NCI-H774 (cell line): ENCODE results near the gene OLAH.
"Not testable (repeated sequence)": the region's sequence is repeated elsewhere in the genome, so short reads cannot be mapped to it uniquely, and the experiment has no call there.

Source experiments
- DNase-seq: peaks from one replicate; lab custom pipeline; 2025; lab: John Stamatoyannopoulos, UW

The OLAH gene

DNA sequence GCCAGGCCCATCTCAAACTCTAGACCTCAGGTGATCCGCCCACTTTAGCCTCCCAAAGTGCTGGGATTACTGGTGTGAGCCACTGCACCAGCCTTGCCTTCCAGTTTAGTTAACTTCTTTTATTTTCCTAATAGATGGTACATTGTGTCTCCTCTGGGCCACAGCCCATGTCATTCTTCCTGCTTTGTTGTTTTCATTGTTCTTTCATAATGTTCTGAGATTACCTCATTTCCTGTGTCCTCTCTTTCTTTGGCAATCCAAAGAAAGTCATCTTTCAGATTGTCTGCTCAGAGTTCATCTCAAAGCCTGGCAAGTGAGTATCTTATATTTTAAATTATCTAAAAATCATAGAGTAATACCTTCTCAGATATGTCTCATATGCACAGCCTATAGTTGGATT is at the start of gene OLAH:
Gene OLAH, plus strand, starts transcription at position 270 of the 400 bp plus-strand sequence. CDS start 3,346 bp downstream, outside the sequence.
- no peak for DNase-seq

DNA sequence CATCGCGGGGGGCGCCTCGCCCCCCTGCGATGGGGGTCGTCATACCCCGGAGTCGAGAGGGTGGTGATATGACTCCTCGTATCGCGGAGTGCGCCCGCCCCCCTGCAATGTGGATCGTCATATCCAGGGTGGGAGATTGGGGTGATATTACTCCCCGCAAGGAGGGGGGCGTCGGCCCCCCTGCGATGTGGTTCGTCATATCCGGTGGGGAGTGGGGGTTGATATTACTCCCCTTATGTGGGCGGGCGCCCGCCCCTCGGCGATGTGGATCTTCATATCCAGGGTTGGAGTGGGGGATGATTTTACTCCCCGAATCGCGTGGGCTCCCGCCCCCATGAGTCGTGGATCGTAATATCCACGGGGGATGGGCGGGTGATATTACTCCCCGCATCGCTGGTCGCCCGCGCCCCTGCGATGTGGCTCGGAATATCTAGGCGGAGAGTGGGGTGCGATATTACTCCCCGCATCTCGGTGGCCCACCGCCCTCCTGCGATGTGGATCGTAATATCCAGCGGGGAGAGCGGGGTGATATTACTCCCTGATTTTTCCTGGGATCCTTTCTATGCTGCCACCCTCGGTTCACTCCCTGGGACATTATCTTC is 47.7 kb upstream of the OLAH start:
- DNase-seq, result no peak

DNA sequence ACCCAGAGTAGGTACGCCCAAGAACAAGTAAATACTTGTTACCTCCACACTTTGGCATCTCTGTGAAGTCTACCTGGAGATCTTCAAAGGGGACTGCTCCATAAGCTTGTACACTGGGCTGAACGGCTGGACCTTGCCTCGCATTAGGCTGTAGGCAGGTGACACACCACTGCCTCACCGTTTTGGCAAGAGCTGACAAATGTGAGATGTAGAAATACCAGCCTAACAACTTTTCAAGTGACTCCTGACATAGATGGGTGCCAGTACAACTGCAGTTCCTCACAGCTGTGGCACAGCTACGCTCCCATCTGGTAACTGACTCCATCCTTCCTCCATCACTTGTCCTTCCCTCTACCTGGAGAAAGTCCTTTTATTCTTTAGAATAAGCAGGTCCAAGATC is 30.2 kb upstream of the OLAH start:
- DNase-seq, result not testable (repeated sequence)

DNA sequence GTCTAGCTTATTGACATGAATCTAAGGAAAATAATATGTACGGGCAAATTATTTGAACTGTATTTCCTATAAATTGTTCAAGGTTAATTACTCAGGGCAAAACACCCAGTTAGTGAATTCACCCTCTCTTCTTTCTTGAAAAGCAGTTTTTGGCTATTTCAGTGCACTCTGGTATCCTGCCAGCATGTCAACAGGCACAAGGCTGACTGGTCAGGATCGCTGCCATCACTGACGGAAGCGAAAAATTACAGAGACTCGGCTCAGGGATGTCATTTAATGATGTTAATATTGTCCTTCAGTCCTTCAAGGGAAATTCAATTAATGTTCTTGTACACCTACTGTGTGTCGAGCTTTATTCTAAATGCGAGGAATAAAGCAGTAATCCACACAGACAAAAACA is 28.3 kb upstream of the OLAH start:
- no peak for DNase-seq

DNA sequence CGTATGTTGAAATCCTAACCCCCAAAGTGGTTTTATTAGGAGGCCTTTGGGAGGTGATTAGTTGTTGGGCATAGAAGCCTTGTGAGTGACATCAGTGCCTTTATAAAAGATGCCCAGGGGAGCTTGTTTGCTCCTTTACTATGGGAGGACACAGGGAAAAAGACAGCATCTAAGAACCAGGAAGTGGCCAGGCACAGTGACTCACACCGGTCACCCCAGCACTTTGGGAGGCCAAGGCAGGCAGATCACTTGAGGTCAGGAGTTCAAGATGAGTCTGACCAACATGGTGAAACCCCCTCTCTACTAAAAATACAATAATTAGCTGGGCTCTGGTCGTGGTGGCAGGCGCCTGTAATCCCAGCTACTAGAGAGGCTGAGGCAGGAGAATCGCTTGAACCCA is 22.8 kb upstream of the OLAH start:
- not testable (repeated sequence) for DNase-seq

DNA sequence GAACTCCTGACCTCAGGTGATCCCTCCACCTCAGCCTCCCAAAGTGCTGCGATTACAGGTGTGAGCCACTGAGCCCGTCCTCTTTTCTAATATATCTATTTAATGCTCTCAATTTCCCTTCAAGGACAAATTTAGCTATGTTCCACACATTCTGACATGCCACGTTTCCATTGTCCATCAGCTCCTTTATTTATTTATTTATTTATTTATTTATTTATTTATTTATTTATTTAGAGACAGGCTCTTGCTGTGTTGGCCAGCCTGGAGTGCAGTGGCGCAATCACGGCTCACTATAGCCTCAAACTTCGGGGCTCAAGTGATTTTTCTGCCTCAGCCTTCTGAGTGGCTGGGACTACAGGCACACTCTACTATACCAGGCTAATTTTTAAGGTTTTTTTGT is 20.7 kb upstream of the OLAH start:
- DNase-seq, result not testable (repeated sequence)

DNA sequence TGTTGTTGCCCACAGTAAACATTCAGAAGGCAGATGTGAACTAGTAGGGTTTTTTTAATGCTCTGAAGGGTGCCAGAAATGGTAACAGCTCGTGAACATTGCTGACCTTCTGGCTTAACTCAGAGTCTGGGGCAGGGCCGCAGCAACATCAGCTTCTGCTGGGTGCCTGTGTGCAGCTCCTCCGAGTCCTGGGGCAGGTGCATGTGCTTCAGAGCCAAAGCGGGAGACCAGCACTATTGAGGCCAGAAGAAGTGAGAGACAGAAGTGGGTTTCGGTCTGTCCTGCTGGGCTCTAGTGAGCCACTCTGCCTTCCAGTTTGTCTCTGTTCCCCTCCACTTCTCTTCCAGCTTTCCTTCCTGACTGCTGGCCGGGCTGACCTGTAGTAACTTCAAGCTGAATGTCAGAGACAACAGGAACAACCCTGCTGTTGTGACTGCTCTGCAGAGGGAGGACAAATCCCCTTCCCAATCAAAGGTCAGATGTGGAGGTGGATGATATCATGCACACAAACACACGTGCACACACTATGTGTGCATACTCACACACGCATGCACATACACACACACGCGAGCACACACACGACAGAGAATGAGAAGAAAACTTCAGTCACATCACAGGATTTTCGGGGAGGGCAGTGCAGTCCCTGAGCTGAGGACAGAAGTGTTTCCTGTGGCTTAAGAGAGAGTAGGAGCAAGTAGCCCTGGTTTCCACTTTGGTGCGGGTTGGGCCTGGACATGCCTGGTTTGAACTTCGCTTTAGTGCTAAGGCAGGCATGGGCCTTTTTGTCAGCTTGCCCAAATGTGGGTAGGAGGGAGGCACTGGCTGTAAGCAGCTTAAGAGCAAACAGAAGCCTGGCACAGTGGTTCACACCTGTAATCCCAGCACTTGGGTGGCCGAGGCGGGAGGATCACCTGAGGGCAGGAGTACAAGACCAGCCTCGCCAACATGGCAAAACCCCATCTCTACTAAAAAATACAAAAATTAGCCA is 19.4 kb upstream of the OLAH start:
- DNase-seq, result not testable (repeated sequence)

DNA sequence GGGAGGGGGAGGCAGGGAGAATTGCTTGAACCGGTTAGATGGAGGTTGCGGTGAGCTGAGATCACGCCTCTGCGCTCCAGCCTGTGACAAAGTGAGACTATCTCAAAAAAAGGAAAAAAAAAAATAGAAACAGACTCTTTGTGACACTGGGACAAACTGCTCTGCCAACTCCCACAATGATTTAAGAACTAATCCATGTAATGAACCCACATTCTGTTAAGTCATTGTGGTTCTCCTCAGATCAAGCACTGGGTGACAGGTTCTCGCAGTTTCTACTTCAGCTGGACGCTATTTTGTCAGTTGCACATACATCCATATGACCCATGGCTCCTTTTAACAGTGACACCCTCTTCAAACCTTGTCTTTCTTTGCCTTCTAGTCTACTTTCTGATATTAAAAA is 18.7 kb upstream of the OLAH start:
- not testable (repeated sequence) for DNase-seq

DNA sequence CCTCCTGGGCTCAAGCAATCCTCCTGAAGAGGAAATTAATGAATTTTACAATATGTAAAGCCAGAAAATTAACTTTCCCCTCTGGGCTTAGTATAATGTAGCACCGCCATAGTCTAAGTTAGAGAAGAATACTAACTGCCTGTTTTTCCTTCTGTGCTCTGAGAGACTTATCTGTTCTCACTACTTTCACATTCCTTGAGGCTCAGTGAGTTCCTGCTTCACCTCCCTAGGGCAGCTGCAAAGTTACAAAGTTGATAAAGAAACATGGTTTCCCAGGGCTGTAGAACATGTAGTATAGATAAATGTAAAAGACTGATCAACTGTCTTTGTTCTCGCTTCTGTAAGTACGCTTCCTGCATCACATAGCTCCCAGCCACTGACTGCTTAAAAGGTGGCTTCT is 16.0 kb upstream of the OLAH start:
- DNase-seq, result no peak

DNA sequence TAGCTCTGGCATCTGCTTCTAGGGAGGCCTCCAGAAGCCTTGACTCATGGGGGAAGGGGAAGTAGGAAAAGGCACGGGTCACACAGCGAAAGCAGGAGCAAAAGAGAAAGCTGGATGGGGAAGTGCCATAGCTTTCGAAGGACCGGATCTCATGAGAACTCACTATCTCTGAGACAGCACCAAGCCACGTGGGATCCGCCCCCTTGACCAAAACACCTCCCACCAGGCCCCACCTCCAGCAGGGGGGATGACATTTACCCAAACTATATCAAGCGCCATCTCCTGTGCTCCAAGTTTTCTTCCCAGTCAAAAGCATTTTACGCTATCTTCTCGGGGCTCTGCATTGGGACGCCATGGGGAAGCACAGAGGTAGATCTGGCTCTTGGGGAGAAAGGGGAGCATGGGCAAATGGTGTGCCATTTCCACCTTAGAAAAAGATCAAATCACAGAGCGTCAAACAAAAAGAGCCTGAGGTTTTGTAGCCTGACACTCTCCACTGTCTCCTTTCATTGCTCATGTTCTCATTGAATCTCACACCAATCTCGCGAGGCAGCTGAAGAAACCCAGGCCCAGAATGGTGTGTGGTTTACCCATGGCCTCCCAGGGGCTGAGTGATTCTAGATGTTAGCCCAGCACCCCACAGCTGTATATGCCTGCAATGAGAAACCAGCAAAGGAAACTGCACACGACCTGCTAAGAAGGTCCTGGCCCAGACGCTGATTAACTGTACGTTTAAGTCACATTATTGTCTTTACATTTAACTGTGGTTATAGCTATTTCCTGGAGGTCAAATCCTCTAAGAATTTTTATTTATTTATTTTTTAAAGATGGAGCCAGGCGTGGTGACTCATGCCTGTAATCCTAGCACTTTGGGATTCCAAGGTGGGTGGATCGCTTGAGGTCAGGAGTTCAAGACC is 8.1 kb upstream of the OLAH start:
- no peak for DNase-seq

DNA sequence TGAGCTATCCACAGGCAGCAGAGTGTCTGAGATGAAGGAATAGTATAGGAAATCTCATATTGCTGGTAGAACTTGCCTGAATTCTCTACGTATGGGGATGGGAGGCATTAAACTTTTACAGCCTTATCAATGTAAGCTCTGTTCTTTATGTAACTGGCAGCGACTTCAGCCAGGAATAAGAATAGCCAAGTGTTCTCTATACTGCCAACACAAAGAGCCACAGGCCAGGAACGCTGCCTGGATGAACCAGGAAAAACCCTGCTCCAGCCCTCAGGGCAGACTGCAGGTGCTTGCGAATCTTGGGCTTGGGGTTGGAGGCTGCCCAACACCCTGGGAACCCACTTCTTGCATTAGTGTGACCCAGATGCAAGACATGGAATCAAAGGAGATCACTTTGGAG is 6.1 kb upstream of the OLAH start:
- no peak for DNase-seq

DNA sequence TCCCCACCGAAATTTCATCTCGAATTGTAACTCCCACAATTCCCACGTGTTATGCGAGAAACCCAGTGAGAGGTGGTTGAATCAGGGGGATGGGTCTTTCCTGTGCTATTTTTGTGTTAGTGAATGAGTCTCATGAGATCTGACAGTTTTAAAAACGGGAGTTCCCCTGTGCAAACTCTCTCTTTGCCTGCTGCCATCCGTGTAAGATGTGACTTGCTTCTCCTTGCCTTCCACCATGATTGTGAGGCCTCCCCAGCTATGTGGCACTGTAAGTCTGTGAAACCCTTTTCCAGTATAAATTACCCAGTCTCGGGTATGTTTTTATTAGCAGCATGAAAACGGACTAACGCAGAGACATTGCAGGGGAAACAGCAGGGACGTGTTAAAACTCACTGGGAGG is 5.3 kb upstream of the OLAH start:
- DNase-seq, result no peak

DNA sequence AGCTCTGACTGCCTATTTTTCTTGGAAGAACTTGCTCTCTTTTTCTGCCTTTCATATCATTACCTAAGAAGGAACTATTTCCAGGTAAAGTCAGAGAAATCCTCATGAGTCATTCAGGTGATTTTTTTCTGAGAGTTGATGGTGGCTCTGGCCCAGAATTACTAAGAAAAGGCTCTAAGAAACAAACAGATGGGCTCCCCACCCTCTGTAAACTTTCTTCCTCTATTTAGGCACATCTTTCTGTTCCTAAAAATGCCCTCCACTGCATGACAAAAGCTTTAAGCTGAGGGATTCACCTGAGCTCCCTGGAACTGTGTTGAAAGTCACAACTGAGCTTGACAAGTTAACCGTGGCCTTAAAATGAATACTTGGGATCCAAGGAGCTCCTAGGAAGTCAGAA is 1.6 kb downstream of the OLAH start:
- no peak for DNase-seq

DNA sequence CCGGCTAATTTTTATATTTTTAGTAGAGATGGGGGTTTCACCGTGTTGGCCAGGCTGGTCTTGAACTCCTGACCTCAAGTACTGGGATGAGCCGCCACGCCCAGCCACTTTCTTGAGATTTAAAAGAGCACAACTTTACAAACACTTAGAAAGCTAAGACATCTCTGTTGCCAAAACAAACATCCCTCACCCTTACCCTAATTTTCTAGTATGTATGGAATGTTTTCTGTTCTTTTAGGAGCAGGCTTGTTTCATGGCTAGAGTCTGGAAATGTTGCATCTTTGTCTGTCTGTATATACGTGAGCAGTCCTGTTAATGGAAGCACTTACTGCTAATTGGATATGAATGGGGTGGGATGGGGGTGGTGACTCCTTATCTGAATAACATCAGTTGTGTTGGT is 2.9 kb downstream of the OLAH start:
- no peak for DNase-seq

DNA sequence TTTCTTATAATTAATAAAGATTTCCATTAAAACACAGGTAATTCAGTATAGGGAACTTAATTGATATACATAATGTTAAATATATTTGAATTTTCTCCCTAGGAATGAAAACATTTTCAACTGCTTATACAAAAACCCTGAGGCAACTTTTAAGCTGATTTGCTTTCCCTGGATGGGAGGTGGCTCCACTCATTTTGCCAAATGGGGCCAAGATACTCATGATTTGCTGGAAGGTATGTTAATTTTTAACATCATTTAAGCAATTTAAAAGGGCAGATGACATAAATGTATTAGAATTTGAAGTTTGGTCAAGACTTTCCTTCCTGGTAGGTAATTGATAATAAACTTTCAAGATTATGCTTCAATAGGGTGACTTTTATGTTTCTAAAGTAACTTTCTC is 5.8 kb downstream of the OLAH start:
- DNase-seq, result no peak

DNA sequence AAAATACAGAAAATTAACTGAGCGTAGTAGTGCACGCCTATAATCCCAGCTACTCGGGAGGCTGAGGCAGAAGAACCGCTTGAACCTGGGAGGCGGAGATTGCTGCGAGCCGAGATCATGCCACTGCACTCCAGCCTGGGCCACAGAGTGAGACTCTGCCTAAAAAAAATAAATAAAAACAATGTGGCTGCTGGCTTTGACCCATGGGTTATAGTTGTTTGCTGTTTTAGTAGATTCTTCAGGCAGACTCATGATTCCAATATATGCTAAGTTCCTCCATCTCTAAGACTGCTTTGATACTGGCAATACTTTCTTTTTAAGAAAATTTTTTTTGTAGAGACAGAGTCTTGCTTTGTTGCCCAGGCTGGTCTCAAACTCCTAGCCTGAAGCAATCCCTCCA is 8.4 kb downstream of the OLAH start:
- no peak for DNase-seq

DNA sequence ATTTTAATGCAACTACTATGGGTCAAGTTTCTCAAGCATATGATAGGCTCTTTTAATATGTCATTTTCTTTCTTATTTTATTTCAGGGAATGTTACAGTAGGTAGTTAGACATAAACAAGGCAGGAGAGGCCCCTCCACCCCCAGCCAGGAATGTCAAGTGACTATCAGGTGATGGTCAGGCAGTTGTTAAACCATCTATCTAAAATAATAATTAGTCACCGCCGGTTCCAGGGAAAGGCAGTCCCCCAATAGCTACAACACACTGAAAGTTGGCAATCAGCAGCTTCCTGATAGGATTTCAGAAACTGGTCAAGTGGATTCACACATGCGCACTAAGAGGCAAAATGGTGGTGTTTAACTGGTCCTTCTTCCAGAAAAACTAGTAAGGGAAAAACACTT is 9.3 kb downstream of the OLAH start:
- DNase-seq, result no peak

DNA sequence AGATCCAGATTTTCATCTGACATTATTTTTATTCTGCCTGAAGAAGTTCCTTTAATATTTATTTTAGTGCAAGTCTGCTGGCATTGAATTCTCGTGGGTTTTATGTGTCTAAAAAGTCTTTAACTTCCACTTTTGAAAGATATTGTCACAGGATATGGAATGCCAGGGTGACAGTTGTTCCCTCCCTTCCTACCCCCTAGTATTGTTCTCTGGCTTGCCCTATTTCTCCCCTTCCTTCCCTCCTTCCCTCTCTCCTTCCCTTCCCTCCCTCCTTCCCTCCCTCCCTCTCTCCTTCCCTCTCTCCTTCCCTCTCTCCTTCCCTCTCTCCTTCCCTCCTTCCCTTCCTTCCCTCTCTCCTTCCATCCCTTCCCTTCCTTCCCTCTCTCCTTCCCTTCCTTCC is 14.9 kb downstream of the OLAH start:
- DNase-seq, result no peak

DNA sequence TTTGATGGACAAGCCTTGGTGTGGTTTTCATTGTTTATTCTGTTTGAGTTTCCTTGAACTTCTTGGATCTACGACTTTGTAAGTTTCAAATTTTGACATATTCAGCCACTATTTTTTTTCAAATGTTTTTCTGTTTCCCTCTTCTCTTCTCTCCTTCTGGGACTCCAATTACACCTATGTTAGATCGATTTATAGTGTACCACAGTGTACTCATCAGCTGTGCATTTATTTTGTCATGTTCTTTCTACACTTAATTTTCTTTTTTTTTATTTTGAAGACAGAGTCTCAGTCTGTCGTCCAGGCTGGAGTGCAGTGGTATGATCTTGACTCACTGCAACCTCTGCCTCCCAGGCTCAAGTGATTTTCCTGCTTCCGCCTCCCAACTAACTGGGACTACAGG is 16.2 kb downstream of the OLAH start:
- DNase-seq, result no peak

DNA sequence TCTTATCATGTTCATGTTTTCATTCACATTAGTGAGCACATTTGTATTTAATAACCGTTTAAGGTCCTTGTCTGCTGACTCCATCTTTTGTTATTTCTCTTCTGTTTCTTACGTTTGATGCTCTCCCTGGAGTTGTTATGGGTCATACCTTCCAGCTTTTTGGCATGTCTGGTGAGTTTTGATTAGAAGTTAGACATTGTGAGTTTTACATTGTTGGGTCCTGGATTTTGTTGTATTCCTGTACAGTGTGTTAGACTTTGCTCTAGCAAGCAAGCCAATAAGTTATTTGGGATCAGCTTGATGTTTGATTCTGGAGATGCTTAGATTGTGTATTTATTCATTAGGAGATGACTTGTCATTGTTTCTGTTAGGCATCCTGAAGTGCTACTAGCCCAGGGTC is 16.9 kb downstream of the OLAH start:
- no peak for DNase-seq

DNA sequence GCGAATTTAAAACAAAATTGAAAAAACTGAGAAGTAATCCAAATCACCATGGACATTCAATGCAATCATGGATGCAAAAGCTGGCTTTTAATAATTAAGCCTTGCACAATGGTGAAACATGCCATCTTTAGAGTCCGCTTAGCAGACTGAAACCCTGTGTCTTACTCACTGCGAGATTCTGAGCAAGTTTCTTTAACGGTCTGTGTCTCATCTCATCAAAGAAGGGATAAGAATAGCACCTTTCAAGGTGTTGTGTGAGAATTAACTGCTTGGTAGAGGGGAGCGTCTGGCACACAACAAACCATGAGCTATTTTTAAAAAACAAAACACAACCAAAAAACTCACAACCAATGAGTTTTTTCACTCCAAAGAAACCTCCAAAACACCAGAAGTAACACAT is 23.4 kb downstream of the OLAH start:
- no peak for DNase-seq

DNA sequence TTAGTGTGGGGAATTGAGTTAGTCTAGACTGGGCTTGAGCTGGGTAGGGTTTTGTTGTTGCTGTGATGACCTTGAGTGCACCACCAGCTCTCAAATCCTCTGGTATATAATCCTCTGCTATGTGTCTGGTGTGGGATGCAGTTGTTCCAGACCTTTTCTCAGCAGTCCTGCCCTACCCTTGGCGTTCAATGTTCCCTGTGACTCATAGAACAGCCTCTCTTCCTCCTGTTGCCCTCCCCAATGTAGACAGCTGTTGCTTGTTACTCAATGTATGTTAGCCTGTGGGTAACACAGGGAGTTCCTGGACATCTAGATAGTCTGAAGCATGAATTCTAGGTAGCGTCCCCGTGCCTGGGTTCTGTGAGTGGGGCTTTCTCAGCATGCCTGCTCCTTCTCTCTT is 25.1 kb downstream of the OLAH start:
- no peak for DNase-seq
